Stimulated activated CD8-positive, alpha-beta memory T cell treated with anti-CD3 and anti-CD28 coated beads, Interleukin-7, amount 100 ng/mL, for 24 hours (primary cell): ENCODE measurements around the gene SMIM29.

Experiments used
- DNase-seq: peaks from one replicate; pipeline ENCODE4 v3.0.0-alpha.2; 2020; ENCODE audit warnings: low read depth

Gene SMIM29

GRCh38 chr6:34240329-34241248 lies 8.2 kb downstream of the SMIM29 start:
- no peak for DNase-seq

GRCh38 chr6:34239893-34240292 lies 8.9 kb downstream of the SMIM29 start:
- DNase-seq: no peak

- DNase-seq: no peak
These were observed 9.3 kb downstream of the SMIM29 start for GRCh38 chr6:34239500-34239825.

- DNase-seq: no peak
These were observed 10.0 kb downstream of the SMIM29 start for GRCh38 chr6:34238585-34239499.

GRCh38 chr6:34237722-34238584 lies 10.9 kb downstream of the SMIM29 start:
- DNase-seq: peak; percentile 55

- DNase-seq: no peak
These were observed 11.5 kb downstream of the SMIM29 start for GRCh38 chr6:34237316-34237721.

DNA sequence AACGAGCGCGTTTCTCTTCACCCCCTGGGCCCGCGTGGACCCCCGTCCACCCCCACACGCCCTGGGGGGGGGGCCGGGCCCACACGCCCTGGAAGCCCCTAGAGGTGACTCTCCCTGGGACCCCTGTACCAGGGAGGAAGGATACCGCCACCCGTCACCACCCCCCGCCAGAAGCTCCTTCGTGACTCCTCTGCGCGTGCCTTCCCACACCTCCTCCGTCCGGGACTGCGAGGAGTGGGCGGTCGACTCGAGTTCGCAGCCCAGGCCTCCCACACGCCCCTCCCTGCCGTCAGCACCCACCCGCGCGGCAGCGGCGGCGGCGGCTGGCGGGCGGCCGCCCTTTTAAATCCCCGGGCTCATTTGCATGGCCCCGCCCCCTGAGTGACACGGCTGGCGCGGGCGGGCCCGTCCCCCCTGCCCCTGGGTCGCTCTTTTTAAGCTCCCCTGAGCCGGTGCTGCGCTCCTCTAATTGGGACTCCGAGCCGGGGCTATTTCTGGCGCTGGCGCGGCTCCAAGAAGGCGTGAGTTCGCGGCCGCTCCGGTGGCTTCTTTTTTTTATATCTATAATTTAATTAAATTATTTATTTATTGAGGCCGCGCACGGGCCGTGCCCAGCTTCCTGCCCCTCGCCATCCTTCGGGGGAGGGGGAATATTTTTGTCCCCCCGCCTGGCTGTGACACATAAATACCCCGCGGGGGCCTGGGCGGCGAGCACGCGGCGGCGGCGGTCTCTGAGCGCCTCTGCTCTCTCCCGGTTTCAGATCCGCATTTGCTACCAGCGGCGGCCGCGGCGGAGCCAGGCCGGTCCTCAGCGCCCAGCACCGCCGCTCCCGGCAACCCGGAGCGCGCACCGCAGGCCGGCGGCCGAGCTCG lies 12.1 kb downstream of the SMIM29 start, which contains the start of gene HMGA1:
HMGA1 (plus strand) TSS at position 431 of the 873 bp plus-strand sequence. CDS start 3,908 bp downstream, outside the sequence.
- peak; percentile 79 for DNase-seq

DNA sequence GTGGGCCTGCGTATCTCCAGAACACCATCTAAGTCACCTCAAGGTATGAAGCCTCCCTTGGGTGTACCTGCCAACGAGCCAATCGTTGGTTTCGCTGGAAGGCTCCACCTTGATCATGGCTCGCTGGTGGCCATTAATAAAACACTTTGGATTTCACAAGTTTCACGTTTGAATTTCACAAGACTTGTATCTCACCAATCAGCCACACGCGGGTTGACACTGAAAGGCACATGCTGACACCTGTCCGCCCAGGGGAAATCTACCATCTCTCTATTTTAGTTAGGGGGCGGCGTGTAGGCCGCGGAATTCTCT lies 12.7 kb downstream of the SMIM29 start:
- no peak for DNase-seq

DNA sequence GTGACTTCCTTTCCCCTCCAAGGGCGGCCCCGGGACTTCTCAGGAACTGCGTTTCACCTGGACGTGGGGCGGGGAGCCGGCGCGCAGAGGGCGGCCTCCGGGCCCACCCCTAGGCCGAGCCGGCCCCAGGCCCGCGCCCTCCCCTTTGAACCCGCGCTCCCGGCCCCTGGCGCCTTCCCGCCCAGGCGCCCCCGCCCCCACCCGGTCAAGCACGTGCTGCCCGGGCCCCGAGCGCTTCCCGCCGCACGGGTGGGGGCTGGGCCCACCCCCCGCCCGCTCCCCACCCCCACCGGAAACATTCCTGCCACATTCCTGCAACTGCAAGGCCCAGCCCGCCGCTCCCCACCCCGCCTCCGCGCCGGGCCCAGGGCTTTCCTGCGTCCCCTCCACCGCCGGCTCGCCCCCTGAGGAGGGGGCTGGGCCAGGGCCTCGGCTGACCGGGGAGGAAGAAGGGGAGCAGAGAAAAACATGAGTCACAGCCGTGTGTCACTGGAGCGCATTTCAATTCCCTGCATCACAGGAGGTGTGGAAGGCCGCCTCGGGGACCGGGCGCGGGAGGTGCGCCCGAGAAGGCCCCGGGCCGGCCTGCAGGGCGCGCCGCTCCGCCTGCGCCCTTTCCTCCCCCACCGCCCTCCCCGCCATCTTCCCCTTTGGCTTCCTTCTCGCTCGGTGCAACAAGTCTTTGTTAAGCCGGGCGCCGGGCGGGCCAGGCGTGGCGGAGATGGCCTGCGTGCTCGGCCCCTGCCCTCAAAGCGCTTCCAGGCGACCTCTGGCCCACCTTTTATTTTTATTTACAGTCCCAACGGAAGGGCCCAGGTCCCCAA lies 13.3 kb downstream of the SMIM29 start:
- DNase-seq: no peak

GRCh38 chr6:34234667-34235306 lies 14.0 kb downstream of the SMIM29 start:
- DNase-seq: no peak

GRCh38 chr6:34233867-34234266 lies 14.9 kb downstream of the SMIM29 start:
- no peak for DNase-seq

- no peak for DNase-seq
These were observed 15.9 kb downstream of the SMIM29 start for GRCh38 chr6:34232901-34233300.

DNA sequence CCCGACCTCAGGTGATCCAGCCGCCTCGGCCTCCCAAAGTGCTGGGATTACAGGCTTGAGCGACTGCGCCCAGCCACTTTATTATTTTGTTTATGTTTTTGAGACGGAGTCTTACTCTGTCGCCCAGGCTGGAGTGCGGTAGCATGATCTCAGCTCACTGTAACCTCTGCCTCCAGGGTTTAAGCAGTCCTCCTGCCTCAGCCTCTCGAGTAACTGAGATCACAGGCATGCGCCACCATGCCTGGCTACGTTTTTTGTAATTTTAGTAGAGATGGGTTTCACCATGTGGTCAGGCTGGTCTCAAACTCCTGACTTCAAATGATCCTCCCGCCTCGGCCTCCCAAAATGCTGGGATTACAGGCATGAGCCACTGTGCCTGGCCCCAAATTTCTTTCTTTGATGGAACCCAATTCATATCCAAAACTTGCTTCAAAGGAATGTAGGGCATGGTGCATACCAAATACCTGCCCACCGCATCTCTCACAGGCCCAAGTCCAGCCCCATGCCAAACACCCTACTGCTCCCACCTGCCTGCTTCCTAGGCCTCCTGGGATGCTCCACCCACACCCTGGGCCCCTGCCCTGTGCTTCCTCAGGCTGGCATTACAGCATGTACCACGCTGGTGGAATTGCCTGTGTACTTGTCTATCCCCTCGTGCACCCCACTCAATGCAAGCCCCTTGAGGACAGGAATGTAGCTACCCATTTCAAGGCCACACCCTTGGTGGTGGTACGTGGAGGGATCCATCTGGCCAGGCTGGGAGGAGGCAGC lies 17.1 kb downstream of the SMIM29 start:
- no peak for DNase-seq

- no peak for DNase-seq
These were observed 18.0 kb downstream of the SMIM29 start for GRCh38 chr6:34230653-34231371.

- DNase-seq: no peak
These were observed 18.9 kb downstream of the SMIM29 start for GRCh38 chr6:34229877-34230276.

GRCh38 chr6:34227761-34228421 lies 20.9 kb downstream of the SMIM29 start:
- no peak for DNase-seq

- no peak for DNase-seq
These were observed 21.8 kb downstream of the SMIM29 start for GRCh38 chr6:34226731-34227586.
